Testis (tissue), 3 donors: Measurements from ENCODE around the gene BCL7A. TPM values are rescaled to one million over a fixed set of nuclear protein-coding genes. Genes with fewer than 3 reads are reported as not detected.
A peak's percentile ranks its signal among the peaks of the same experiment; 100 is the strongest.

Source experiments
- DNase-seq: peaks from one replicate; pipeline ENCODE4 v3.0.0-alpha.2; 2019
- H3K27ac ChIP-seq, 2 donors: fragments of 200-600 bp; sonication (generic); one replicate each; pipeline ENCODE4 v1.5.1; 2019
- H3K27me3 ChIP-seq: fragments of 200-600 bp; sonication (generic); one replicate; pipeline ENCODE4 v1.5.1; 2019
- H3K36me3 ChIP-seq: fragments of 200-600 bp; sonication (generic); one replicate; pipeline ENCODE4 v1.5.1; 2017; ENCODE audit warnings: low read depth; ENCODE audit errors: missing control alignments
- H3K4me1 ChIP-seq: fragments of 200-600 bp; sonication (generic); one replicate; pipeline ENCODE4 v1.5.1; 2019
- H3K4me3 ChIP-seq, 2 donors: fragments of 200-600 bp; sonication (generic); one replicate each; pipeline ENCODE4 v1.5.1; 2017 to 2019
- H3K9me3 ChIP-seq: fragments of 200-600 bp; sonication (generic); one replicate; pipeline ENCODE4 v1.5.1; 2017
- CTCF ChIP-seq, 3 experiments: fragments of 450-650 bp in 2 of 3; fragments of 200-600 bp in 1 of 3; sonication (generic) in 1 of 3; IDR thresholded peaks; one replicate each; pipeline ENCODE4 v1.5.1; 2016 to 2019; ENCODE audit warnings: antibody characterized with exemption in 3 of 3, mild to moderate bottlenecking in 2 of 3, moderate library complexity in 1 of 3
- POLR2A ChIP-seq: fragments of 450-650 bp; IDR thresholded peaks from one replicate; pipeline ENCODE4 v1.6.1; 2017; ENCODE audit warnings: antibody characterized with exemption, mild to moderate bottlenecking, moderate library complexity
- WGBS, 2 donors: methylation state at CpG; one replicate each; pipeline ENCODE4 v1.1.5; 2018; 5-methylcytosine and 5-hydroxymethylcytosine counted together
- intact Hi-C: fragments of 100-400 bp; cut with DNase I; formaldehyde crosslinking; loops from one replicate; pipeline ENCODE4 v1.15.1; 2023; ENCODE audit warnings: low total_unique reads
- polyA plus RNA-seq: library from polyadenylated mRNA; stranded (reverse); fragments of 350-450 nt; fragmentation: Illumina TruSeq; extraction: RNeasy Lipid Tissue Mini Kit (QIAGEN cat#74804); gene quantifications from one replicate; pipeline ENCODE4 v1.2.3, GENCODE V29; 2014; ENCODE audit warnings: low read depth, low replicate concordance; ENCODE audit not compliant: insufficient read depth
- total RNA-seq, 2 donors: library from RNA; depleted of rRNA; stranded (reverse); fragments of >200 nt; gene quantifications; one replicate each; pipeline ENCODE4 v1.2.3, GENCODE V29; 2016

BCL7A gene
- total and polyA plus RNA-seq, 3 donors from 2014 or later, result 5.9 to 11.1 (median 10.2) TPM

GRCh38 chr12:122045262-122045661 lies 23.6 kb downstream of the BCL7A start:
- H3K4me3 ChIP-seq, result no peak overlapping the region
- no peak overlapping the region for H3K27ac ChIP-seq
- no peaks in the 10 kb centered on the region for H3K27me3 ChIP-seq
- 95 to 98% methylated on average over 7 of the region's 7 CpGs for WGBS, 2 donors
- no peak for TF ChIP-seq CTCF (IDR thresholded peaks at IDR 0.05)
- no peak for TF ChIP-seq POLR2A
- H3K4me1 ChIP-seq, result no peaks in the 10 kb centered on the region
- no peak for DNase-seq
- no peaks in the 10 kb centered on the region for H3K36me3 ChIP-seq
- intact Hi-C loops, result no loop called here
- H3K9me3 ChIP-seq, result no peaks in the 10 kb centered on the region

- no peak for TF ChIP-seq CTCF (IDR thresholded peaks at IDR 0.05)
- TF ChIP-seq POLR2A, result no peak
- no peak for DNase-seq
- no peaks in the 10 kb centered on the region for H3K27me3 ChIP-seq
- no peak overlapping the region for H3K4me3 ChIP-seq
- 88 to 97% methylated on average over 6 to 7 of the region's 7 CpGs for WGBS, 2 donors
- H3K36me3 ChIP-seq, result no peaks in the 10 kb centered on the region
- H3K4me1 ChIP-seq, result peaks cover 5% of the 10 kb centered on the region
- intact Hi-C loops, result no loop called here
- no peaks in the 10 kb centered on the region for H3K9me3 ChIP-seq
- H3K27ac ChIP-seq, result no peak overlapping the region
These were observed 24.5 kb downstream of the BCL7A start for GRCh38 chr12:122046145-122046544.

- DNase-seq, result no peak
- intact Hi-C loops, result no loop called here
- TF ChIP-seq CTCF (IDR thresholded peaks at IDR 0.05), result no peak
- H3K27me3 ChIP-seq, result no peaks in the 10 kb centered on the region
- no peaks in the 10 kb centered on the region for H3K36me3 ChIP-seq
- no peaks in the 10 kb centered on the region for H3K9me3 ChIP-seq
- H3K4me1 ChIP-seq, result peaks cover 9% of the 10 kb centered on the region
- H3K27ac ChIP-seq, result no peak overlapping the region
- 91 to 94% methylated on average over 8 of the region's 8 CpGs for WGBS, 2 donors
- no peak overlapping the region for H3K4me3 ChIP-seq
These were observed 26.5 kb downstream of the BCL7A start for GRCh38 chr12:122048151-122048550.

- 92 to 96% methylated on average over 7 to 9 of the region's 9 CpGs for WGBS, 2 donors
- no peaks in the 10 kb centered on the region for H3K36me3 ChIP-seq
- H3K27me3 ChIP-seq, result no peaks in the 10 kb centered on the region
- no peak for TF ChIP-seq CTCF (IDR thresholded peaks at IDR 0.05)
- no peak for TF ChIP-seq POLR2A
- H3K9me3 ChIP-seq, result no peaks in the 10 kb centered on the region
- no peak overlapping the region for H3K4me3 ChIP-seq
- no peak for DNase-seq
- peaks cover 15% of the 10 kb centered on the region for H3K4me1 ChIP-seq
- no peak overlapping the region for H3K27ac ChIP-seq
- intact Hi-C loops, result loop anchor here (5.0 kb wide), 1 partner anchor 72 kb away; no protein-coding TSS in a partner anchor
These were observed 28.1 kb downstream of the BCL7A start for GRCh38 chr12:122049827-122050226.

GRCh38 chr12:122050706-122051105 lies 29.0 kb downstream of the BCL7A start:
- no peak for DNase-seq
- Histone ChIP-seq H3K36me3 (no peaks in the 10 kb centered on the region), H3K27me3 (no peaks in the 10 kb centered on the region), H3K27ac (peak overlapping the region in 1 of 2 donors; percentile 23), H3K4me1 (peaks cover 15% of the 10 kb centered on the region), H3K4me3 (no peak overlapping the region), H3K9me3 (no peaks in the 10 kb centered on the region)
- intact Hi-C loops, result loop anchor here (5.0 kb wide), 1 partner anchor 72 kb away; no protein-coding TSS in a partner anchor
- WGBS, 2 donors, result 73 to 76% methylated on average over 20 of the region's 20 CpGs
- TF ChIP-seq CTCF (IDR thresholded peaks at IDR 0.05) (no peak), POLR2A (no peak)
